Measurements from ENCODE around the gene CTTNBP2. TPM values are rescaled to one million over a fixed set of nuclear protein-coding genes. Genes with fewer than 3 reads are reported as not detected.

The CTTNBP2 gene
- total and polyA plus RNA-seq, 2 of the 13 experiments (the other 11 are each of a cell fraction or from before 2014, with no cell fraction given), result not detected

- ATAC-seq, result no peak
- intact Hi-C loops (cut with micrococcal nuclease; ENCODE audit: unreplicated experiment), result no loop called here
- Histone ChIP-seq H3K9ac (ENCODE audit: insufficient read depth, low read depth, low read length) (no peak overlapping the region), H3K4me3 (replicated peaks in 1 of 3; ENCODE audit: insufficient read depth in 1 of 3, low read depth in 2 of 3, low read length in 3 of 3) (no peak overlapping the region), H3K36me3 (replicated peaks in 1 of 2; ENCODE audit: control insufficient read depth in 1 of 2, insufficient read depth in 2 of 2, low read length in 2 of 2) (no peaks in the 10 kb centered on the region), H3K79me2 (ENCODE audit: insufficient read depth, low read length) (no peaks in the 10 kb centered on the region), H3K4me2 (ENCODE audit: low read depth, low read length) (no peak overlapping the region), H3K27ac (ENCODE audit: extremely low read length, insufficient read depth, low read length) (no peak overlapping the region), H3K9me3 (ENCODE audit: low read length) (no peaks in the 10 kb centered on the region), H3K27me3 (ENCODE audit: control insufficient read depth in 1 of 2, insufficient read depth in 2 of 2, low read length in 2 of 2) (no peaks in the 10 kb centered on the region), H4K20me1 (ENCODE audit: insufficient read depth, low read length) (no peaks in the 10 kb centered on the region), H2AFZ (ENCODE audit: low read length) (no peak overlapping the region), H3K4me1 (ENCODE audit: insufficient read depth, low read length) (no peaks in the 10 kb centered on the region)
- no peak for FAIRE-seq
- CTCF ChIA-PET (ENCODE audit: low intra/inter-chr PET ratio, low total read pairs), result no interaction called here
- no peak for DNase-seq (ENCODE audit: low spot score)
- in situ Hi-C loops (cut with HindIII; ENCODE audit: extremely low pct_ligation_motif_present, low pct_unique_long_range_greater_than_20kb), result no loop called here
- 27% methylated on average over 2 of the region's 2 CpGs for WGBS (ENCODE audit: low lambda C conversion rate)
- no TSS peak for BruUV-seq (replicated peaks)
- POLR2A ChIA-PET, result no interaction called here
- TF ChIP-seq SRSF4 (IDR thresholded peaks at IDR 0.05; ENCODE audit: low read depth, low read length, poor library complexity, severe bottlenecking) (no peak), KLF11 (CRISPR knock-in tag; IDR thresholded peaks at IDR 0.05) (no peak), ZNF350 (CRISPR knock-in tag; IDR thresholded peaks at IDR 0.05; ENCODE audit: borderline replicate concordance, low read depth) (no peak), MLLT10 (CRISPR knock-in tag; IDR thresholded peaks at IDR 0.05) (no peak), HMG20B (CRISPR knock-in tag; conservative IDR thresholded peaks at IDR 0.05) (no peak), NFE2 (CRISPR knock-in tag; IDR thresholded peaks at IDR 0.05) (no peak), NPAS2 (CRISPR knock-in tag; IDR thresholded peaks at IDR 0.05; ENCODE audit: borderline replicate concordance) (no peak), NFYB (CRISPR knock-in tag; IDR thresholded peaks at IDR 0.05) (no peak), JDP2 (CRISPR knock-in tag; IDR thresholded peaks at IDR 0.05; ENCODE audit: borderline replicate concordance) (no peak), ZNF652 (CRISPR knock-in tag; IDR thresholded peaks at IDR 0.05; ENCODE audit: borderline replicate concordance, low read depth) (no peak), THAP9 (CRISPR knock-in tag; IDR thresholded peaks at IDR 0.05; ENCODE audit: borderline replicate concordance) (no peak), KLF12 (CRISPR knock-in tag; IDR thresholded peaks at IDR 0.05; ENCODE audit: borderline replicate concordance) (no peak), HNF1B (CRISPR knock-in tag; IDR thresholded peaks at IDR 0.05) (no peak), ZKSCAN5 (CRISPR knock-in tag; IDR thresholded peaks at IDR 0.05) (no peak), ZNF558 (CRISPR knock-in tag; IDR thresholded peaks at IDR 0.05; ENCODE audit: borderline replicate concordance) (no peak), ELF1 (CRISPR knock-in tag; IDR thresholded peaks at IDR 0.05) (no peak)
- TF ChIP-seq, protein P1, sequence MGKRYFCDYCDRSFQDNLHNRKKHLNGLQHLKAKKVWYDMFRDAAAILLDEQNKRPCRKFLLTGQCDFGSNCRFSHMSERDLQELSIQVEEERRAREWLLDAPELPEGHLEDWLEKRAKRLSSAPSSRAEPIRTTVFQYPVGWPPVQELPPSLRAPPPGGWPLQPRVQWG (CRISPR knock-in tag; IDR thresholded peaks at IDR 0.05; ENCODE audit: borderline replicate concordance, low read depth), result no peak
These were observed 39.2 kb upstream of the CTTNBP2 start for GRCh38 chr7:117912421-117912820.

All from HepG2 (cell line).